ENCODE measurements around the gene TMEM63A. TPM values are rescaled to one million over a fixed set of nuclear protein-coding genes. Genes with fewer than 3 reads are reported as not detected.
A peak's percentile ranks its signal among the peaks of the same experiment; 100 is the strongest.
"Not testable (repeated sequence)": the region's sequence is repeated elsewhere in the genome, so short reads cannot be mapped to it uniquely, and the experiment has no call there.

The TMEM63A gene
- polyA plus RNA-seq, 1 of the 3 experiments (the other 2 are of a cell fraction) = 13.5 TPM

DNA sequence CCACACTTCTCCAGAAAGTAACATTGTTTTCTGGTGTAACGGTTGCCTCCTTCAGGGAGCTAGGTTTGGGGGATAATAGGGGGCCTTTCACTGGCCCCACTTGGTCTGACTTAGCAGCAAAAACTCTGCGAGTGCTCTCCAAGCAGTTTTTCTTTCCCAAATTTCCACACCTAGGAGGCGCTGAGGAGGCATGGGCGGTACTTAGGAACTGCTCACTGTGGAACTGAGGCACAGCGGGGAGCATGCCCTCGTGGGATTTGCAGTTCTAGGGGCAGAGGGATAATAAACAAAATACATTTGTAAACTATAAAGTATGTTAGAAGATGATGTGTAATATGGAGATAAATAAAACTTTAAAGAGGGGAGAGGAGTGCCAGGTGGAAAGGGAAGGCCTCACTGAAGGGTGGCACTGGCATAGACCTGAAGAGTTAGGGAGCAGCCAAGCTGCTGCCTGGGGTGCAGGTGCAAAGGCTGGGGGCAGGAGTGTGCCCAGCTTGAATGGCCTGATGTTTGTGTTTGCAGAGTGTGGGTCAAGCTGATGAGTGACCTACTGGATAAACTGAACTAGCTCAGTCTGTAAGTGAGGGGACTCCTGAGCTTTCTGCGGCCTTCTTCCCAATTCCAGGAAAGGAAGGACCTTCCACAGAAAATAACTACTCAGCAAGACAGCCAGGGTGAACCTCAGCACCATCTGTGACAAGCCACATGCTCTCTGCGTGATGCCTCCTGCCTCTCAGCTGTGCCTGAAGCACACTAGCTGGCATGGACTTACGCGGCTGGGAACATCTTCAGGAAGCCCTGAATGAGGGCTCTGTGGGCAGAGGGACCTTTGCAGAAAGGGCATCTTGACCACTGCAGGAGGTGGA lies 70.3 kb downstream of the TMEM63A start:
- peak overlapping the region; percentile 86; the same call in 1 of the 2 replicates for H3K4me2 ChIP-seq
- H3K4me3 ChIP-seq (ENCODE audit: low read depth in 2 of 2, low read length in 1 of 2) = no peak overlapping the region
- DNase-seq = no peak
- TF ChIP-seq POLR2AphosphoS5 (IDR thresholded peaks at IDR 0.05; ENCODE audit: low read depth, low read length) = no peak
- TF ChIP-seq, protein P1, sequence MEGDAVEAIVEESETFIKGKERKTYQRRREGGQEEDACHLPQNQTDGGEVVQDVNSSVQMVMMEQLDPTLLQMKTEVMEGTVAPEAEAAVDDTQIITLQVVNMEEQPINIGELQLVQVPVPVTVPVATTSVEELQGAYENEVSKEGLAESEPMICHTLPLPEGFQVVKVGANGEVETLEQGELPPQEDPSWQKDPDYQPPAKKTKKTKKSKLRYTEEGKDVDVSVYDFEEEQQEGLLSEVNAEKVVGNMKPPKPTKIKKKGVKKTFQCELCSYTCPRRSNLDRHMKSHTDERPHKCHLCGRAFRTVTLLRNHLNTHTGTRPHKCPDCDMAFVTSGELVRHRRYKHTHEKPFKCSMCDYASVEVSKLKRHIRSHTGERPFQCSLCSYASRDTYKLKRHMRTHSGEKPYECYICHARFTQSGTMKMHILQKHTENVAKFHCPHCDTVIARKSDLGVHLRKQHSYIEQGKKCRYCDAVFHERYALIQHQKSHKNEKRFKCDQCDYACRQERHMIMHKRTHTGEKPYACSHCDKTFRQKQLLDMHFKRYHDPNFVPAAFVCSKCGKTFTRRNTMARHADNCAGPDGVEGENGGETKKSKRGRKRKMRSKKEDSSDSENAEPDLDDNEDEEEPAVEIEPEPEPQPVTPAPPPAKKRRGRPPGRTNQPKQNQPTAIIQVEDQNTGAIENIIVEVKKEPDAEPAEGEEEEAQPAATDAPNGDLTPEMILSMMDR (IDR thresholded peaks at IDR 0.05) = peak; percentile 49
- no peak for TF ChIP-seq FOXJ3 (CRISPR knock-in tag; IDR thresholded peaks at IDR 0.05)
- TF ChIP-seq SMC3 (IDR thresholded peaks at IDR 0.05; ENCODE audit: low read depth, low read length) = no peak
- TF ChIP-seq SIN3A (IDR thresholded peaks at IDR 0.05; ENCODE audit: borderline replicate concordance, low read depth, low read length) = no peak
- TF ChIP-seq, protein P2, sequence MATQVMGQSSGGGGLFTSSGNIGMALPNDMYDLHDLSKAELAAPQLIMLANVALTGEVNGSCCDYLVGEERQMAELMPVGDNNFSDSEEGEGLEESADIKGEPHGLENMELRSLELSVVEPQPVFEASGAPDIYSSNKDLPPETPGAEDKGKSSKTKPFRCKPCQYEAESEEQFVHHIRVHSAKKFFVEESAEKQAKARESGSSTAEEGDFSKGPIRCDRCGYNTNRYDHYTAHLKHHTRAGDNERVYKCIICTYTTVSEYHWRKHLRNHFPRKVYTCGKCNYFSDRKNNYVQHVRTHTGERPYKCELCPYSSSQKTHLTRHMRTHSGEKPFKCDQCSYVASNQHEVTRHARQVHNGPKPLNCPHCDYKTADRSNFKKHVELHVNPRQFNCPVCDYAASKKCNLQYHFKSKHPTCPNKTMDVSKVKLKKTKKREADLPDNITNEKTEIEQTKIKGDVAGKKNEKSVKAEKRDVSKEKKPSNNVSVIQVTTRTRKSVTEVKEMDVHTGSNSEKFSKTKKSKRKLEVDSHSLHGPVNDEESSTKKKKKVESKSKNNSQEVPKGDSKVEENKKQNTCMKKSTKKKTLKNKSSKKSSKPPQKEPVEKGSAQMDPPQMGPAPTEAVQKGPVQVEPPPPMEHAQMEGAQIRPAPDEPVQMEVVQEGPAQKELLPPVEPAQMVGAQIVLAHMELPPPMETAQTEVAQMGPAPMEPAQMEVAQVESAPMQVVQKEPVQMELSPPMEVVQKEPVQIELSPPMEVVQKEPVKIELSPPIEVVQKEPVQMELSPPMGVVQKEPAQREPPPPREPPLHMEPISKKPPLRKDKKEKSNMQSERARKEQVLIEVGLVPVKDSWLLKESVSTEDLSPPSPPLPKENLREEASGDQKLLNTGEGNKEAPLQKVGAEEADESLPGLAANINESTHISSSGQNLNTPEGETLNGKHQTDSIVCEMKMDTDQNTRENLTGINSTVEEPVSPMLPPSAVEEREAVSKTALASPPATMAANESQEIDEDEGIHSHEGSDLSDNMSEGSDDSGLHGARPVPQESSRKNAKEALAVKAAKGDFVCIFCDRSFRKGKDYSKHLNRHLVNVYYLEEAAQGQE (IDR thresholded peaks at IDR 0.05; ENCODE audit: low read depth, low read length) = no peak
- H4K20me1 ChIP-seq (ENCODE audit: insufficient read depth) = no peaks in the 10 kb centered on the region
- H2AFZ ChIP-seq (ENCODE audit: low read depth) = no peak overlapping the region
- H3F3A ChIP-seq (replicated peaks; ENCODE audit: insufficient read depth) = no peaks in the 10 kb centered on the region
- no peak overlapping the region for H3K9ac ChIP-seq
- POLR2A ChIA-PET = no interaction called here
- no peak overlapping the region for H3K27ac ChIP-seq (ENCODE audit: low read depth in 2 of 2, low read length in 1 of 2)
- 77% methylated on average over 7 of the region's 10 CpGs for WGBS (ENCODE audit: low lambda C conversion rate)
- H3K9me2 ChIP-seq = no peaks in the 10 kb centered on the region
- CTCF ChIA-PET = interaction anchor here (0.8 to 5.2 kb wide), 12 partner anchors 11 to 337 kb away, joined by 3 to 20 read pairs (median 4); partner anchors contain the start of gene SRP9
- no peaks in the 10 kb centered on the region for H3K36me3 ChIP-seq (replicated peaks in 1 of 2; ENCODE audit: control insufficient read depth in 1 of 2, insufficient read depth in 2 of 2, low read length in 1 of 2)
- H3K4me1 ChIP-seq (ENCODE audit: control insufficient read depth in 1 of 2, insufficient read depth in 2 of 2, low read depth in 1 of 2, low read length in 1 of 2) = peaks cover 6 to 23% of the 10 kb centered on the region in 2 experiments
- H3K79me2 ChIP-seq (ENCODE audit: insufficient read depth) = peaks cover 4% of the 10 kb centered on the region; the same call in 1 of the 2 replicates
- H3K9me3 ChIP-seq = no peaks in the 10 kb centered on the region
- no peaks in the 10 kb centered on the region for H3K27me3 ChIP-seq (ENCODE audit: insufficient read depth)

DNA sequence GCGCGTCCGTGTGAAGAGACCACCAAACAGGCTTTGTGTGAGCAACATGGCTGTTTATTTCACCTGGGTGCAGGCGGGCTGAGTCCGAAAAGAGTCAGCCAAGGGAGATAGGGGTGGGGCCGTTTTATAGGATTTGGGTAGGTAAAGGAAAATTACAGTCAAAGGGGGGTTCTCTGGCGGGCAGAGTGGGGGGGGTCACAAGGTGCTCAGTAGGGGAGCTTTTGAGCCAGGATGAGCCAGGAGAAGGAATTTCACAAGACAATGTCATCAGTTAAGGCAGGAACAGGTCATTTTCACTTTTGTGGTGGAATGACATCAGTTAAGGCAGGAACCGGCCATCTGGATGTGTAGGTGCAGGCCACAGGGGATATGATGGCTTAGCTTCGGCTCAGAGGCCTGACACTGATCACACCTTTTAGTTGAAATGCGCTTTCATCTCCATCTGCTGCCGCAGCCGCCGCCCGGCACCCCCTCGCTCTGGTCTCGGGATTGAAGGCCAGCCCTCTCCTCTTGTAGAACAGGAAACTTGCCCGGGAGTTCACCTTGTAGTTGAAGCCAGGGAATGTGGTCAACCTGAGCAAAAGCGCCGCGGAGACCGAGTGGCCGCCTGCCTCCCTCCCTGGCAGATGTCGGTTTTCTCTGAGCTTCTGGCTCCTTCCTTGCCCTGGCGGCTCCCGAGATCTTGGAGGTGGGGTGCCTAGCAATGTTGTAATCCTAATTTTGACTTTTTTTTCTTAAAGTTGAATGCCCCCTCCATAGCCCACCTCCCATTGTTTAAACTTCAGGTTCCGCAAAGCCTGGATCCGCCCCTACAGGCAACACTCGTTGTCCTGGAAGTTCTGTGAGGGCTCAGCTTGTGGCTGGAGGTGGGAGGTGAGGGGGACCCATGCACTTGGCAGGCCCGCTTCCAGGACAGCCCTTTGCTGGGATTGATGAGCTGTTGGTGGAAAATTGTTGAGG lies 71.3 kb downstream of the TMEM63A start:
- not testable (repeated sequence) for H3K79me2 ChIP-seq (ENCODE audit: insufficient read depth); H3F3A ChIP-seq (replicated peaks; ENCODE audit: insufficient read depth); H4K20me1 ChIP-seq (ENCODE audit: insufficient read depth); H3K9me2 ChIP-seq; H3K36me3 ChIP-seq (replicated peaks in 1 of 2; ENCODE audit: control insufficient read depth in 1 of 2, insufficient read depth in 2 of 2, low read length in 1 of 2); H3K9me3 ChIP-seq; H3K27me3 ChIP-seq (ENCODE audit: insufficient read depth); DNase-seq
- Histone ChIP-seq H3K4me2 (peak overlapping the region; percentile 86), H3K27ac (ENCODE audit: low read depth in 2 of 2, low read length in 1 of 2) (peak overlapping the region in 1 of 2 experiments; percentile 46; a peak in 3 of 4 replicates), H3K4me1 (ENCODE audit: control insufficient read depth in 1 of 2, insufficient read depth in 2 of 2, low read depth in 1 of 2, low read length in 1 of 2) (peaks cover 5 to 23% of the 10 kb centered on the region in 2 experiments; a peak in 3 of 4 replicates), H2AFZ (ENCODE audit: low read depth) (peak overlapping the region; percentile 89), H3K9ac (peak overlapping the region; percentile 73), H3K4me3 (ENCODE audit: low read depth in 2 of 2, low read length in 1 of 2) (peak overlapping the region; percentile 68 to 97)
- ChIA-PET CTCF (interaction anchor here (0.7 to 5.2 kb wide), 16 partner anchors 12 to 339 kb away, joined by 3 to 20 read pairs (median 3); partner anchors contain the start of gene SRP9), POLR2A (interaction anchor here (1.5 to 1.6 kb wide), 2 partner anchors 9 to 33 kb away, joined by 3 to 5 read pairs; partner anchors contain the start of gene SRP9)
- 64% methylated on average over 26 of the region's 29 CpGs for WGBS (ENCODE audit: low lambda C conversion rate)

All from SK-N-SH (cell line).